Endothelial cell of umbilical vein (primary cell): ENCODE data around the gene SLC7A8. TPM values are rescaled to one million over a fixed set of nuclear protein-coding genes. Genes with fewer than 3 reads are reported as not detected.

Experiments
- BruUV-seq: library from RNA; stranded (reverse); fragments of 400-500 nt; replicated peaks from 2 replicates; lab custom pipeline; 2021; lab: Mats Ljungman, UMichigan
- CTCF ChIA-PET: fragments of 300-600, 350-600 bp; sonication (Branson Sonifier 250); formaldehyde crosslinking; loops from one replicate; lab custom pipeline; 2021; ENCODE audit warnings: antibody characterized with exemption, inconsistent platforms; lab: Charles Lee
- POLR2A ChIA-PET: fragments of 300-600, 350-600 bp; sonication (Branson Sonifier 250); formaldehyde crosslinking; loops from one replicate; lab custom pipeline; 2021; ENCODE audit warnings: antibody characterized with exemption, inconsistent platforms; lab: Charles Lee
- DNase-seq: peaks from one replicate; pipeline ENCODE4 v3.0.0-alpha.2; 2011; ENCODE audit warnings: low read depth, low spot score
- FAIRE-seq: peaks from 2 replicates; lab custom pipeline; 2011; peaks lifted over from hg19 to GRCh38; lab: Jason Lieb, UNC
- H2AFZ ChIP-seq: 2 replicates; pipeline ENCODE4 v1.6.0; 2012; ENCODE audit warnings: low read depth, low read length, control low read depth, inconsistent platforms
- H3K27ac ChIP-seq: 2 replicates; pipeline ENCODE4 v1.5.1; 2011; ENCODE audit warnings: low read depth, mild to moderate bottlenecking, control low read depth, low read length, moderate library complexity; ENCODE audit not compliant: insufficient read depth
- H3K27me3 ChIP-seq, 2 experiments: 2 replicates each; pipeline versions ENCODE4 v1.6.0 to v1.6.1; 2011; ENCODE audit warnings: low read length in 2 of 2, mixed read lengths in 1 of 2; ENCODE audit not compliant: control insufficient read depth in 2 of 2, insufficient read depth in 2 of 2
- H3K36me3 ChIP-seq, 2 experiments: 2 replicates in 1 of 2; 3 replicates in 1 of 2; pipeline ENCODE4 v1.5.1; 2011; ENCODE audit warnings: low read length in 2 of 2, mild to moderate bottlenecking in 1 of 2, moderate library complexity in 1 of 2; ENCODE audit not compliant: control insufficient read depth in 2 of 2, insufficient read depth in 2 of 2; ENCODE audit errors: extremely low read depth in 1 of 2
- H3K4me1 ChIP-seq: 3 replicates; pipeline ENCODE4 v1.5.1; 2011; ENCODE audit warnings: mild to moderate bottlenecking, low read length; ENCODE audit not compliant: control insufficient read depth, insufficient read depth; ENCODE audit errors: extremely low read depth
- H3K4me2 ChIP-seq: 2 replicates; pipeline ENCODE4 v1.6.1; 2011; ENCODE audit warnings: low read length, control low read depth, mixed read lengths; ENCODE audit not compliant: insufficient read depth
- H3K4me3 ChIP-seq, 3 experiments: fragments of 200-600 bp in 1 of 3; sonication (generic), shearing (Covaris generic) in 1 of 3; replicated peaks in 1 of 3; 2 replicates each; pipeline ENCODE4 v1.5.1; 2011 to 2016; ENCODE audit warnings: control low read depth in 3 of 3, low read length in 3 of 3, mild to moderate bottlenecking in 2 of 3, inconsistent platforms in 1 of 3, low read depth in 1 of 3, moderate library complexity in 1 of 3; ENCODE audit not compliant: insufficient read depth in 1 of 3
- H3K79me2 ChIP-seq: 2 replicates; pipeline ENCODE4 v1.6.0; 2012; ENCODE audit warnings: low read length, inconsistent platforms; ENCODE audit not compliant: control insufficient read depth, insufficient read depth
- H3K9ac ChIP-seq: replicated peaks from 2 replicates; pipeline ENCODE3; 2011; ENCODE audit warnings: low read length, control low read depth; ENCODE audit not compliant: insufficient read depth; ENCODE audit errors: extremely low read depth
- H3K9me1 ChIP-seq: replicated peaks from 3 replicates; pipeline ENCODE4 v1.6.0; 2011; ENCODE audit warnings: mild to moderate bottlenecking, low read length; ENCODE audit not compliant: control insufficient read depth, insufficient read depth; ENCODE audit errors: extremely low read depth
- H3K9me3 ChIP-seq: replicated peaks from 2 replicates; pipeline ENCODE4 v1.5.1; 2012; ENCODE audit warnings: low read length, inconsistent platforms; ENCODE audit not compliant: control insufficient read depth, insufficient read depth
- H4K20me1 ChIP-seq: replicated peaks from 2 replicates; pipeline ENCODE3; 2011; ENCODE audit warnings: mild to moderate bottlenecking, low read length; ENCODE audit not compliant: control insufficient read depth, insufficient read depth; ENCODE audit errors: extremely low read depth
- EZH2 ChIP-seq: IDR thresholded peaks from 2 replicates; pipeline ENCODE4 v1.6.1; 2012; ENCODE audit warnings: borderline replicate concordance, low read depth, mild to moderate bottlenecking, moderate library complexity, low read length, inconsistent platforms; ENCODE audit not compliant: severe bottlenecking
- FOS ChIP-seq: IDR thresholded peaks from 2 replicates; pipeline ENCODE4 v1.6.1; 2011; ENCODE audit warnings: mild to moderate bottlenecking, low read length, moderate library complexity, borderline replicate concordance; ENCODE audit not compliant: insufficient read depth
- GATA2 ChIP-seq: IDR thresholded peaks from 2 replicates; pipeline ENCODE4 v1.7.0; 2011; ENCODE audit warnings: low read depth, mild to moderate bottlenecking, moderate library complexity, mixed read lengths, low read length; ENCODE audit not compliant: insufficient read length, insufficient read depth
- JUN ChIP-seq: IDR thresholded peaks from 2 replicates; pipeline ENCODE4 v1.6.1; 2011; ENCODE audit warnings: borderline replicate concordance, low read depth; ENCODE audit not compliant: insufficient read length, insufficient read depth
- MAX ChIP-seq: IDR thresholded peaks from 2 replicates; pipeline ENCODE4 v1.6.1; 2011; ENCODE audit not compliant: insufficient read depth, insufficient read length
- MYC ChIP-seq: IDR thresholded peaks from one replicate; pipeline ENCODE4 v1.6.1; 2011; ENCODE audit warnings: mild to moderate bottlenecking, low read depth, low read length
- POLR2A ChIP-seq: IDR thresholded peaks from 2 replicates; pipeline ENCODE4 v1.6.1; 2012; ENCODE audit warnings: low read depth, mild to moderate bottlenecking, control low read depth, low read length
- POLR2AphosphoS5 ChIP-seq: IDR thresholded peaks from 2 replicates; pipeline ENCODE4 v1.6.1; 2012; ENCODE audit warnings: low read depth, mild to moderate bottlenecking, control low read depth, low read length, moderate library complexity; ENCODE audit not compliant: insufficient read depth
- dilution Hi-C: fragments of 300-500 bp; cut with MboI; formaldehyde crosslinking; loops from one replicate; pipeline ENCODE4 v1.15.0; 2019; ENCODE audit warnings: low sequenced_read_pairs; ENCODE audit not compliant: extremely low pct_ligation_motif_present
- intact Hi-C: fragments of 100-400 bp; cut with micrococcal nuclease; formaldehyde crosslinking; loops from one replicate; pipeline ENCODE4 v1.10.0; 2022
- polyA plus RNA-seq, 4 experiments: library from polyadenylated mRNA; depleted of rRNA in 3 of 4; stranded (reverse) in 3 of 4; unstranded in 1 of 4; fragments of >200 nt; gene quantifications; 2 replicates each; pipeline versions ENCODE4 v1.2.1 to v1.2.3, GENCODE V29; 2011 to 2012; ENCODE audit warnings: missing spikeins in 1 of 4
- total RNA-seq: library from RNA; stranded (reverse); gene quantifications from 2 replicates; pipeline ENCODE4 v1.2.3, GENCODE V29; 2021

Gene SLC7A8
- total and polyA plus RNA-seq, 2 donors (not counting 3 experiments of a cell fraction or from before 2014, with no cell fraction given), result 0.76 to 1.1 TPM

- H3K4me3 ChIP-seq, result no peak overlapping the region
- intact Hi-C loops (no loop called here), dilution Hi-C loops (no loop called here)
- TF ChIP-seq FOS, result no peak
- TF ChIP-seq MYC, result no peak
- no peak for TF ChIP-seq GATA2
- no peak for TF ChIP-seq JUN
- ChIA-PET POLR2A (no interaction called here), CTCF (interaction anchor here (0.9 kb wide), 1 partner anchor 32 kb away, joined by 3 read pairs; no protein-coding TSS in a partner anchor)
- H3K9me3 ChIP-seq, result no peaks in the 10 kb centered on the region
- no peaks in the 10 kb centered on the region for H4K20me1 ChIP-seq
- H3K4me2 ChIP-seq, result no peak overlapping the region
- FAIRE-seq (no peak), DNase-seq (no peak)
- H3K27ac ChIP-seq, result no peak overlapping the region
- H3K27me3 ChIP-seq, result peaks cover 0 to 3% of the 10 kb centered on the region in 2 experiments
- no peaks in the 10 kb centered on the region for H3K4me1 ChIP-seq
- no peaks in the 10 kb centered on the region for H3K9me1 ChIP-seq
- no peaks in the 10 kb centered on the region for H3K36me3 ChIP-seq
- no peaks in the 10 kb centered on the region for H3K79me2 ChIP-seq
- H2AFZ ChIP-seq, result no peak overlapping the region
- H3K9ac ChIP-seq, result no peak overlapping the region
- BruUV-seq, result no TSS peak
Observed at GRCh38 chr14:23219075-23219474, 35.6 kb upstream of the SLC7A8 start.

DNA sequence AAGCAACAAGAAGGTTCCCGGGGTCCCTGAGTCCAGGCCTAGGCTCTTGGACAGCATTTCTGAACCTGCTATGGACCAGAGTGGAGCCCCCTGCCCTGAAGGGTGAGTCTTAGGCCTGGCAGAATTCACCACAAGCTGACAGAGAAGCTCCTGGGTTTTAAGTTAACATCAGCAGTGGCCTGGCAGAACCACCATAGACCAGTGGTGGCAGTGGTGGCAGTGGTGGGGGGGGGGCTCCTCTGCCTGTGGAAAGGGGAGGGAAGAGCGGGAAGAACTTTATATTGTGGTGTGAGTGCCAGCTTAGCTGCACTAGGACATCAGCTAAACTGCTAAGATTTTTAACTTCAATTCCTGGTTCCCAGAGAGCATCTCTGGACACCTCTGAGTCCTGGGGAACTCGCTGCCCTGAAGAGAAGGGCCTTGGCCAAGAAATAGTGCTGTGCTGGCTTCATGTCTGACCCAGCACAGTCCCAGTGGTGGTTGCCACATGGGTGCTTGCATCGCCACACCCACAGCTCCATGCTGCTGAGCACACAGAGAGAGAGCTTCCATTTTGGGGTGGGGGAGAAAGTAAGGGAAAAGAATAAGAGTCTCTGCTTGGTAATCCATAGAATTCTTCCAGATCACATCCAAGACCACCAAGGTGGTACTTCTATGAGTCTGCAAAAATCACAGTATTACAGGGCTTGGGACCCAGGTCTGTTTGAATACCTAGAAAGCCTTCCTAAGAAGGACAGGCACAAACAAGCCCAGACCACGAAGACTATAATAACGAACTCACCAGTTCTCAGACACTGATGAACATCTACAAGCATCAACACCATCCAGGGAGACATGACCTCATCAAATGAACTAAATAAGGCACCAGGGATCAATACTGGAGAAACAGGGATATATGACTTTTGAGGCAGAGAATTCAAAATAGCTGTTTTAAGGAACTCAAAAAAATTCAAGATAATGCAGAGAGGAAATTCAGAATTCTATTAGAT is 33.9 kb upstream of the SLC7A8 start:
- Histone ChIP-seq H3K9ac (no peak overlapping the region), H3K27me3 (peaks cover 0 to 3% of the 10 kb centered on the region in 2 experiments), H4K20me1 (no peaks in the 10 kb centered on the region), H3K4me1 (no peaks in the 10 kb centered on the region), H3K4me2 (no peak overlapping the region), H3K27ac (no peak overlapping the region), H2AFZ (no peak overlapping the region), H3K36me3 (no peaks in the 10 kb centered on the region), H3K4me3 (no peak overlapping the region), H3K79me2 (no peaks in the 10 kb centered on the region), H3K9me3 (no peaks in the 10 kb centered on the region), H3K9me1 (no peaks in the 10 kb centered on the region)
- TF ChIP-seq POLR2A (no peak), MYC (no peak), FOS (no peak), GATA2 (no peak), MAX (no peak), POLR2AphosphoS5 (no peak), EZH2 (no peak), JUN (no peak)
- intact Hi-C loops (no loop called here), dilution Hi-C loops (no loop called here)
- FAIRE-seq (no peak), DNase-seq (no peak)
- ChIA-PET POLR2A (no interaction called here), CTCF (interaction anchor here (1.7 kb wide), 2 partner anchors 11 to 96 kb away, joined by 5 to 7 read pairs; no protein-coding TSS in a partner anchor)
- no TSS peak for BruUV-seq
